Sigmoid colon (tissue), 7 donors: Measurements from ENCODE around the gene CPNE4. TPM values are rescaled to one million over a fixed set of nuclear protein-coding genes. Genes with fewer than 3 reads are reported as not detected.

Experiments
- DNase-seq: peaks from one replicate; pipeline ENCODE4 v3.0.0-alpha.2; 2019
- H3K27ac ChIP-seq, 4 donors: fragments of 200-600 bp; sonication (generic); one replicate each; pipeline ENCODE4 v1.5.1; 2016 to 2019; ENCODE audit warnings: mild to moderate bottlenecking in 1 of 4
- H3K27me3 ChIP-seq, 3 donors: fragments of 200-600 bp; sonication (generic); one replicate each; pipeline ENCODE4 v1.5.1; 2019; ENCODE audit warnings: mild to moderate bottlenecking in 1 of 3
- H3K36me3 ChIP-seq, 4 donors: fragments of 200-600 bp; sonication (generic); one replicate each; pipeline ENCODE4 v1.5.1; 2016 to 2019
- H3K4me1 ChIP-seq, 4 donors: fragments of 200-600 bp; sonication (generic); one replicate each; pipeline ENCODE4 v1.5.1; 2017 to 2019
- H3K4me3 ChIP-seq, 4 donors: fragments of 200-600 bp; sonication (generic); one replicate each; pipeline ENCODE4 v1.5.1; 2017 to 2019; ENCODE audit warnings: mild to moderate bottlenecking in 2 of 4, moderate library complexity in 1 of 4
- H3K9me3 ChIP-seq, 4 donors: fragments of 200-600 bp in 3 of 4; sonication (generic) in 3 of 4; one replicate each; pipeline versions ENCODE4 v1.5.1 to v1.6.1; 2013 to 2019
- CTCF ChIP-seq, 4 experiments: fragments of 450-650 bp in 3 of 4; fragments of 200-600 bp in 1 of 4; IDR thresholded peaks; one replicate each; pipeline ENCODE4 v1.5.1; 2016 to 2019; ENCODE audit warnings: antibody characterized with exemption in 4 of 4, mild to moderate bottlenecking in 3 of 4, moderate library complexity in 2 of 4
- EP300 ChIP-seq, 4 donors: sonication (generic); formaldehyde crosslinking; IDR thresholded peaks; one replicate each; pipeline ENCODE4 v1.6.1; 2017; ENCODE audit warnings: antibody characterized with exemption in 4 of 4
- POLR2A ChIP-seq, 2 donors: fragments of 450-650 bp; IDR thresholded peaks; one replicate each; pipeline ENCODE4 v1.6.1; 2016; ENCODE audit warnings: antibody characterized with exemption in 2 of 2, mild to moderate bottlenecking in 2 of 2, moderate library complexity in 2 of 2
- POLR2AphosphoS5 ChIP-seq, 4 donors: sonication (generic); formaldehyde crosslinking; IDR thresholded peaks; one replicate each; pipeline ENCODE4 v1.6.1; 2017; ENCODE audit warnings: antibody characterized with exemption in 4 of 4
- WGBS, 2 donors: extraction: QIAGEN DNeasy Blood & Tissue Kit; methylation state at CpG; one replicate each; pipeline ENCODE4 v1.1.7; 2013; 5-methylcytosine and 5-hydroxymethylcytosine counted together
- intact Hi-C: fragments of 100-400 bp; cut with DNase I; formaldehyde crosslinking; loops from one replicate; pipeline ENCODE4 v1.15.1; 2023
- polyA plus RNA-seq, 3 donors: library from polyadenylated mRNA; stranded (reverse); fragments of 200-250 nt; gene quantifications; one replicate each; pipeline ENCODE4 v1.2.3, GENCODE V29; 2013
- total RNA-seq, 4 donors: library from RNA; depleted of rRNA; stranded (reverse); fragments of >200 nt; gene quantifications; one replicate each; pipeline ENCODE4 v1.1.0, GENCODE V29; 2016
- donor health status: healthy with polysubstance abuse.
- donor health status: Bipolar disorder and iron deficiency.
- donor health status: healthy.

The CPNE4 gene
- total and polyA plus RNA-seq, 7 donors: 0.23 to 1.1 (median 0.54) TPM; not detected in 2

GRCh38 chr3:131797776-131798175 is 237.0 kb downstream of the CPNE4 start:
- no peak overlapping the region for H3K27ac ChIP-seq
- no peaks in the 10 kb centered on the region for H3K9me3 ChIP-seq
- H3K4me1 ChIP-seq: no peaks in the 10 kb centered on the region
- no peaks in the 10 kb centered on the region for H3K27me3 ChIP-seq
- no peaks in the 10 kb centered on the region for H3K36me3 ChIP-seq
- intact Hi-C loops: no loop called here
- no peak overlapping the region for H3K4me3 ChIP-seq
- DNase-seq: no peak
- 31 to 34% methylated on average over 1 of the region's 1 CpG for WGBS, 2 donors
- TF ChIP-seq POLR2A (IDR thresholded peaks at IDR 0.05): no peak

- Histone ChIP-seq H3K27me3 (no peaks in the 10 kb centered on the region), H3K36me3 (no peaks in the 10 kb centered on the region), H3K27ac (no peak overlapping the region), H3K9me3 (no peaks in the 10 kb centered on the region), H3K4me1 (no peaks in the 10 kb centered on the region), H3K4me3 (no peak overlapping the region)
- no peak for DNase-seq
- no peak for TF ChIP-seq CTCF (IDR thresholded peaks at IDR 0.05)
- no peak for TF ChIP-seq POLR2AphosphoS5 (IDR thresholded peaks at IDR 0.05)
- no peak for TF ChIP-seq POLR2A (IDR thresholded peaks at IDR 0.05)
- TF ChIP-seq EP300 (IDR thresholded peaks at IDR 0.05): no peak
- intact Hi-C loops: no loop called here
- WGBS, 2 donors: 37 to 54% methylated on average over 4 of the region's 4 CpGs
These were observed 238.1 kb downstream of the CPNE4 start for GRCh38 chr3:131796558-131797198.

GRCh38 chr3:131796111-131796510 is 238.7 kb downstream of the CPNE4 start:
- no peak for DNase-seq
- TF ChIP-seq POLR2A (IDR thresholded peaks at IDR 0.05) (no peak), EP300 (IDR thresholded peaks at IDR 0.05) (no peak), POLR2AphosphoS5 (IDR thresholded peaks at IDR 0.05) (no peak), CTCF (IDR thresholded peaks at IDR 0.05) (no peak)
- no peaks in the 10 kb centered on the region for H3K9me3 ChIP-seq
- intact Hi-C loops: no loop called here
- no peak overlapping the region for H3K27ac ChIP-seq
- no peaks in the 10 kb centered on the region for H3K4me1 ChIP-seq
- no peaks in the 10 kb centered on the region for H3K36me3 ChIP-seq
- H3K4me3 ChIP-seq: no peak overlapping the region
- H3K27me3 ChIP-seq: no peaks in the 10 kb centered on the region
- WGBS, 2 donors: 83 to 90% methylated on average over 5 of the region's 5 CpGs

GRCh38 chr3:131795390-131796090 is 239.3 kb downstream of the CPNE4 start:
- no peak overlapping the region for H3K4me3 ChIP-seq
- DNase-seq: no peak
- H3K27me3 ChIP-seq: no peaks in the 10 kb centered on the region
- 72 to 75% methylated on average over 3 of the region's 3 CpGs for WGBS, 2 donors
- intact Hi-C loops: loop anchor here (2.0 kb wide), 1 partner anchor 233 kb away; no protein-coding TSS in a partner anchor
- no peaks in the 10 kb centered on the region for H3K4me1 ChIP-seq
- H3K9me3 ChIP-seq: no peaks in the 10 kb centered on the region
- no peak overlapping the region for H3K27ac ChIP-seq
- no peaks in the 10 kb centered on the region for H3K36me3 ChIP-seq
- no peak for TF ChIP-seq EP300 (IDR thresholded peaks at IDR 0.05)
- no peak for TF ChIP-seq POLR2AphosphoS5 (IDR thresholded peaks at IDR 0.05)
- no peak for TF ChIP-seq POLR2A (IDR thresholded peaks at IDR 0.05)
- no peak for TF ChIP-seq CTCF (IDR thresholded peaks at IDR 0.05)

- H3K36me3 ChIP-seq: no peaks in the 10 kb centered on the region
- 34 to 39% methylated on average over 5 of the region's 5 CpGs for WGBS, 2 donors
- no peaks in the 10 kb centered on the region for H3K9me3 ChIP-seq
- no peaks in the 10 kb centered on the region for H3K27me3 ChIP-seq
- H3K27ac ChIP-seq: no peak overlapping the region
- intact Hi-C loops: loop anchor here (2.0 kb wide), 1 partner anchor 234 kb away; no protein-coding TSS in a partner anchor
- H3K4me1 ChIP-seq: no peaks in the 10 kb centered on the region
- no peak overlapping the region for H3K4me3 ChIP-seq
- no peak for TF ChIP-seq POLR2AphosphoS5 (IDR thresholded peaks at IDR 0.05)
- peak in 3 of 4 experiments; percentile 17 to 65 (median 56) for TF ChIP-seq CTCF (IDR thresholded peaks at IDR 0.05)
- DNase-seq: no peak
These were observed 239.9 kb downstream of the CPNE4 start for GRCh38 chr3:131794766-131795388.
